ENCODE measurements around the gene PRKCE. TPM values are rescaled to one million over a fixed set of nuclear protein-coding genes. Genes with fewer than 3 reads are reported as not detected.

Gene PRKCE
- total and polyA plus RNA-seq, 4 donors, result 2.5 to 38.6 (median 5.8) TPM

DNA sequence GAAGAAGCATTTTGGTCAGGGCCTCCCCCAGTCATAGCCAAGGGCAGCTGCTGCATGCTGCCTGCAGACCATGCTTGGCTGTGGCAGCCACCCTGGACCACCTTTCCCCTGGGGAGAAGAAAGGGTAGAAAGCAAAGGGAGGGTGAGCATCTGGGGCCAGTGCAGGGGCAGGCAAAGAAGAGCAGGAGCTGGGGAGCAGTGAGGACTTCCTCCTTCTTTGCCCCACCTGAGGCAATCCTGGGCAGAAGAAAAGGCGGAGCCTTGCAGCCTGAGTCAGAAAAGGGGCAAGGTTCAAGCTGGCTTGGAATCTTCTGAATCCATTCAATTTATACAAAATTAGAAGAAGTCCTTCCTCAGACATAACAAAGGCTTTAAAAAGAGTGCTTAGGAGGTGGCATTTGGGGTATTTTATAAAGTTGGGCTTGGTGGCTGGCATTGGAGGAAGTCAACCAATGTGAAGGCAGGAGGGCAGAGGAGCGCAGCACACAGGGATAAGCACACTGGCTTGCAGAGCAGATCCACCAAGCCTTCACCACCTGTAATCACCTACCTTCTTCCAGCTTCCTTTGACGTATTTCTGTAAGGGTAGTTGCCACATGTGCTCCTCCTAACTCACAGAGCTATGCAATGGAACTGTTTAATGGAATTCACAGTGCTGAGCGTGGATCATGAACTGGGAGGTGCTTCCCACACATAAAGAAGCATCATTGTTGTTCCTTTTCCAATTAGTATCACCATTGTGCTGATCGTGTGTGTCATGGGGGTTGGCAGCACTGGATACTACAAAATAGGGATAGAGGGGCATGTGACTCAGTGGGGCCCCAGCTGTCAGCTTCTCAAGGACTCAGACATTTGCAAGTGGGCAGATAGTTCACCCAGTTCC, 491.3 kb downstream of the PRKCE start:
- no peak overlapping the region for H3K27ac ChIP-seq (ENCODE audit: low read depth in 1 of 2, low read length in 2 of 2)

GRCh38 chr2:46143429-46144132, 492.1 kb downstream of the PRKCE start:
- no peak overlapping the region for H3K4me3 ChIP-seq (ENCODE audit: low read depth in 1 of 3, low read length in 3 of 3)

More for the DNA sequence above, 491.3 kb downstream of the PRKCE start:
- TF ChIP-seq HNF4A (conservative IDR thresholded peaks at IDR 0.05) (no peak), FOXA1 (IDR thresholded peaks at IDR 0.05) (no peak), EGR1 (IDR thresholded peaks at IDR 0.05; ENCODE audit: low read depth in 2 of 2) (no peak), HNF4G (IDR thresholded peaks at IDR 0.05) (no peak), JUND (IDR thresholded peaks at IDR 0.05) (no peak)
- TF ChIP-seq, protein P1, sequence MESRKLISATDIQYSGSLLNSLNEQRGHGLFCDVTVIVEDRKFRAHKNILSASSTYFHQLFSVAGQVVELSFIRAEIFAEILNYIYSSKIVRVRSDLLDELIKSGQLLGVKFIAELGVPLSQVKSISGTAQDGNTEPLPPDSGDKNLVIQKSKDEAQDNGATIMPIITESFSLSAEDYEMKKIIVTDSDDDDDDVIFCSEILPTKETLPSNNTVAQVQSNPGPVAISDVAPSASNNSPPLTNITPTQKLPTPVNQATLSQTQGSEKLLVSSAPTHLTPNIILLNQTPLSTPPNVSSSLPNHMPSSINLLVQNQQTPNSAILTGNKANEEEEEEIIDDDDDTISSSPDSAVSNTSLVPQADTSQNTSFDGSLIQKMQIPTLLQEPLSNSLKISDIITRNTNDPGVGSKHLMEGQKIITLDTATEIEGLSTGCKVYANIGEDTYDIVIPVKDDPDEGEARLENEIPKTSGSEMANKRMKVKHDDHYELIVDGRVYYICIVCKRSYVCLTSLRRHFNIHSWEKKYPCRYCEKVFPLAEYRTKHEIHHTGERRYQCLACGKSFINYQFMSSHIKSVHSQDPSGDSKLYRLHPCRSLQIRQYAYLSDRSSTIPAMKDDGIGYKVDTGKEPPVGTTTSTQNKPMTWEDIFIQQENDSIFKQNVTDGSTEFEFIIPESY (IDR thresholded peaks at IDR 0.05), result no peak
- Histone ChIP-seq H3K27me3 (ENCODE audit: control insufficient read depth in 4 of 4, insufficient read depth in 4 of 4, low read length in 3 of 4) (no peaks in the 10 kb centered on the region), H3K4me3 (ENCODE audit: low read depth in 1 of 3, low read length in 3 of 3) (no peak overlapping the region), H3K36me3 (ENCODE audit: control insufficient read depth in 4 of 4, insufficient read depth in 3 of 4, low read depth in 1 of 4, low read length in 3 of 4) (peaks cover 0 to 10% (median 2%) of the 10 kb centered on the region in 4 donors), H3K4me1 (ENCODE audit: control insufficient read depth in 4 of 4, insufficient read depth in 4 of 4, low read length in 3 of 4) (peaks cover 0 to 9% (median 4%) of the 10 kb centered on the region in 4 donors), H3K9me3 (ENCODE audit: control insufficient read depth in 4 of 4, low read length in 3 of 4) (no peaks in the 10 kb centered on the region), H3K9ac (ENCODE audit: low read depth in 1 of 2, low read length in 2 of 2) (no peak overlapping the region)
- WGBS, result 93% methylated on average over 5 of the region's 5 CpGs
- DNase-seq (ENCODE audit: low spot score), result no peak

More at GRCh38 chr2:46143429-46144132, 492.1 kb downstream of the PRKCE start:
- 95% methylated on average over 9 of the region's 9 CpGs for WGBS
- no peaks in the 10 kb centered on the region for H3K9me3 ChIP-seq (ENCODE audit: control insufficient read depth in 4 of 4, low read length in 3 of 4)
- no peak for DNase-seq (ENCODE audit: low spot score)
- peaks cover 0 to 9% (median 4%) of the 10 kb centered on the region in 4 donors for H3K4me1 ChIP-seq (ENCODE audit: control insufficient read depth in 4 of 4, insufficient read depth in 4 of 4, low read length in 3 of 4)
- no peak overlapping the region for H3K27ac ChIP-seq (ENCODE audit: low read depth in 1 of 2, low read length in 2 of 2)
- TF ChIP-seq, protein P2, sequence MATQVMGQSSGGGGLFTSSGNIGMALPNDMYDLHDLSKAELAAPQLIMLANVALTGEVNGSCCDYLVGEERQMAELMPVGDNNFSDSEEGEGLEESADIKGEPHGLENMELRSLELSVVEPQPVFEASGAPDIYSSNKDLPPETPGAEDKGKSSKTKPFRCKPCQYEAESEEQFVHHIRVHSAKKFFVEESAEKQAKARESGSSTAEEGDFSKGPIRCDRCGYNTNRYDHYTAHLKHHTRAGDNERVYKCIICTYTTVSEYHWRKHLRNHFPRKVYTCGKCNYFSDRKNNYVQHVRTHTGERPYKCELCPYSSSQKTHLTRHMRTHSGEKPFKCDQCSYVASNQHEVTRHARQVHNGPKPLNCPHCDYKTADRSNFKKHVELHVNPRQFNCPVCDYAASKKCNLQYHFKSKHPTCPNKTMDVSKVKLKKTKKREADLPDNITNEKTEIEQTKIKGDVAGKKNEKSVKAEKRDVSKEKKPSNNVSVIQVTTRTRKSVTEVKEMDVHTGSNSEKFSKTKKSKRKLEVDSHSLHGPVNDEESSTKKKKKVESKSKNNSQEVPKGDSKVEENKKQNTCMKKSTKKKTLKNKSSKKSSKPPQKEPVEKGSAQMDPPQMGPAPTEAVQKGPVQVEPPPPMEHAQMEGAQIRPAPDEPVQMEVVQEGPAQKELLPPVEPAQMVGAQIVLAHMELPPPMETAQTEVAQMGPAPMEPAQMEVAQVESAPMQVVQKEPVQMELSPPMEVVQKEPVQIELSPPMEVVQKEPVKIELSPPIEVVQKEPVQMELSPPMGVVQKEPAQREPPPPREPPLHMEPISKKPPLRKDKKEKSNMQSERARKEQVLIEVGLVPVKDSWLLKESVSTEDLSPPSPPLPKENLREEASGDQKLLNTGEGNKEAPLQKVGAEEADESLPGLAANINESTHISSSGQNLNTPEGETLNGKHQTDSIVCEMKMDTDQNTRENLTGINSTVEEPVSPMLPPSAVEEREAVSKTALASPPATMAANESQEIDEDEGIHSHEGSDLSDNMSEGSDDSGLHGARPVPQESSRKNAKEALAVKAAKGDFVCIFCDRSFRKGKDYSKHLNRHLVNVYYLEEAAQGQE (IDR thresholded peaks at IDR 0.05), result no peak
- TF ChIP-seq GABPA (IDR thresholded peaks at IDR 0.05 in 1 of 2, conservative IDR thresholded peaks at IDR 0.05 in 1 of 2) (no peak), FOXA1 (IDR thresholded peaks at IDR 0.05) (no peak), RXRA (IDR thresholded peaks at IDR 0.05) (no peak), YY1 (IDR thresholded peaks at IDR 0.05) (no peak), TAF1 (conservative IDR thresholded peaks at IDR 0.05) (no peak), FOXA2 (IDR thresholded peaks at IDR 0.05) (no peak), EGR1 (IDR thresholded peaks at IDR 0.05; ENCODE audit: low read depth in 2 of 2) (no peak), HNF4A (conservative IDR thresholded peaks at IDR 0.05) (no peak), JUND (IDR thresholded peaks at IDR 0.05) (no peak), ATF3 (IDR thresholded peaks at IDR 0.05) (no peak), NR2F2 (IDR thresholded peaks at IDR 0.05) (no peak), HNF4G (IDR thresholded peaks at IDR 0.05) (no peak)
- TF ChIP-seq, protein P3, sequence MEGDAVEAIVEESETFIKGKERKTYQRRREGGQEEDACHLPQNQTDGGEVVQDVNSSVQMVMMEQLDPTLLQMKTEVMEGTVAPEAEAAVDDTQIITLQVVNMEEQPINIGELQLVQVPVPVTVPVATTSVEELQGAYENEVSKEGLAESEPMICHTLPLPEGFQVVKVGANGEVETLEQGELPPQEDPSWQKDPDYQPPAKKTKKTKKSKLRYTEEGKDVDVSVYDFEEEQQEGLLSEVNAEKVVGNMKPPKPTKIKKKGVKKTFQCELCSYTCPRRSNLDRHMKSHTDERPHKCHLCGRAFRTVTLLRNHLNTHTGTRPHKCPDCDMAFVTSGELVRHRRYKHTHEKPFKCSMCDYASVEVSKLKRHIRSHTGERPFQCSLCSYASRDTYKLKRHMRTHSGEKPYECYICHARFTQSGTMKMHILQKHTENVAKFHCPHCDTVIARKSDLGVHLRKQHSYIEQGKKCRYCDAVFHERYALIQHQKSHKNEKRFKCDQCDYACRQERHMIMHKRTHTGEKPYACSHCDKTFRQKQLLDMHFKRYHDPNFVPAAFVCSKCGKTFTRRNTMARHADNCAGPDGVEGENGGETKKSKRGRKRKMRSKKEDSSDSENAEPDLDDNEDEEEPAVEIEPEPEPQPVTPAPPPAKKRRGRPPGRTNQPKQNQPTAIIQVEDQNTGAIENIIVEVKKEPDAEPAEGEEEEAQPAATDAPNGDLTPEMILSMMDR (IDR thresholded peaks at IDR 0.05; ENCODE audit: low read depth, low read length, missing input control), result no peak
- TF ChIP-seq, protein P4, sequence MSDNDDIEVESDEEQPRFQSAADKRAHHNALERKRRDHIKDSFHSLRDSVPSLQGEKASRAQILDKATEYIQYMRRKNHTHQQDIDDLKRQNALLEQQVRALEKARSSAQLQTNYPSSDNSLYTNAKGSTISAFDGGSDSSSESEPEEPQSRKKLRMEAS (IDR thresholded peaks at IDR 0.05), result no peak
- TF ChIP-seq, protein P1 (IDR thresholded peaks at IDR 0.05), result no peak
- H3K36me3 ChIP-seq (ENCODE audit: control insufficient read depth in 4 of 4, insufficient read depth in 3 of 4, low read depth in 1 of 4, low read length in 3 of 4), result peaks cover 0 to 10% (median 2%) of the 10 kb centered on the region in 4 donors
- H3K9ac ChIP-seq (ENCODE audit: low read depth in 1 of 2, low read length in 2 of 2), result no peak overlapping the region
- H3K27me3 ChIP-seq (ENCODE audit: control insufficient read depth in 4 of 4, insufficient read depth in 4 of 4, low read length in 3 of 4), result no peaks in the 10 kb centered on the region

All from liver (tissue), 9 donors.